Stimulated activated CD4-positive, alpha-beta T cell treated with anti-CD3 and anti-CD28 coated beads, TNF-alpha, amount 100 ng/mL, for 4 hours (primary cell): ENCODE data around the gene ZRANB3.

ENCODE experiments used
- DNase-seq, 3 experiments: peaks; one replicate each; pipeline ENCODE4 v3.0.0-alpha.2; 2020; ENCODE audit warnings: low read depth in 3 of 3

ZRANB3 gene

GRCh38 chr2:135175177-135175576, 355.8 kb downstream of the ZRANB3 start:
- DNase-seq: no peak

GRCh38 chr2:135174810-135175093, 356.3 kb downstream of the ZRANB3 start:
- DNase-seq: no peak

- no peak for DNase-seq
Measured at GRCh38 chr2:135174049-135174809, 356.8 kb downstream of the ZRANB3 start.

- no peak for DNase-seq
Measured at GRCh38 chr2:135169900-135170753, 360.9 kb downstream of the ZRANB3 start.

GRCh38 chr2:135168204-135168856, 362.7 kb downstream of the ZRANB3 start:
- DNase-seq: no peak

- no peak for DNase-seq
Measured at GRCh38 chr2:135167273-135167672, 363.7 kb downstream of the ZRANB3 start.

- no peak for DNase-seq
Measured at GRCh38 chr2:135164431-135164830, 366.6 kb downstream of the ZRANB3 start.

GRCh38 chr2:135163901-135164300, 367.1 kb downstream of the ZRANB3 start:
- no peak for DNase-seq

GRCh38 chr2:135163306-135163705, 367.7 kb downstream of the ZRANB3 start:
- DNase-seq: no peak

GRCh38 chr2:135162786-135163185, 368.2 kb downstream of the ZRANB3 start:
- no peak for DNase-seq

GRCh38 chr2:135162377-135162776, 368.6 kb downstream of the ZRANB3 start:
- DNase-seq: no peak

- DNase-seq: no peak
Measured at GRCh38 chr2:135159191-135159590, 371.8 kb downstream of the ZRANB3 start.

GRCh38 chr2:135157856-135158255, 373.2 kb downstream of the ZRANB3 start:
- DNase-seq: no peak

- DNase-seq: no peak
Measured at GRCh38 chr2:135154962-135155361, 376.1 kb downstream of the ZRANB3 start.

- no peak for DNase-seq
Measured at GRCh38 chr2:135152361-135152760, 378.7 kb downstream of the ZRANB3 start.

- no peak for DNase-seq
Measured at GRCh38 chr2:135151615-135152014, 379.4 kb downstream of the ZRANB3 start.

GRCh38 chr2:135150725-135151124, 380.3 kb downstream of the ZRANB3 start:
- DNase-seq: no peak

- no peak for DNase-seq
Measured at GRCh38 chr2:135149251-135149650, 381.8 kb downstream of the ZRANB3 start.

- no peak for DNase-seq
Measured at GRCh38 chr2:135144343-135144742, 386.7 kb downstream of the ZRANB3 start.

- DNase-seq: no peak
Measured at GRCh38 chr2:135142323-135142722, 388.7 kb downstream of the ZRANB3 start.

- DNase-seq: no peak
Measured at GRCh38 chr2:135140606-135141005, 390.4 kb downstream of the ZRANB3 start.

GRCh38 chr2:135132314-135132713, 398.7 kb downstream of the ZRANB3 start:
- DNase-seq: no peak

- DNase-seq: no peak
Measured at GRCh38 chr2:135130751-135131150, 400.3 kb downstream of the ZRANB3 start.
